Uterus (tissue), 4 donors: Measurements from ENCODE around the gene DHPS. TPM values are rescaled to one million over a fixed set of nuclear protein-coding genes. Genes with fewer than 3 reads are reported as not detected.
"Not testable (repeated sequence)": the region's sequence is repeated elsewhere in the genome, so short reads cannot be mapped to it uniquely, and the experiment has no call there.

Experiments
- DNase-seq, 2 donors: peaks; one replicate each; pipeline ENCODE4 v3.0.0-alpha.2; 2019 to 2020
- H3K27ac ChIP-seq, 2 donors: fragments of 200-600 bp; sonication (generic); 1 replicate in 1 of 2; 2 replicates in 1 of 2; pipeline ENCODE4 v1.5.1; 2016 to 2018
- H3K27me3 ChIP-seq, 2 donors: fragments of 200-600 bp; sonication (generic); one replicate each; pipeline ENCODE4 v1.5.1; 2018 to 2019; ENCODE audit warnings: control low read depth in 1 of 2
- H3K36me3 ChIP-seq, 2 donors: fragments of 200-600 bp; sonication (generic); one replicate each; pipeline ENCODE4 v1.5.1; 2019; ENCODE audit warnings: control low read depth in 1 of 2
- H3K4me1 ChIP-seq, 2 donors: fragments of 200-600 bp; sonication (generic); one replicate each; pipeline ENCODE4 v1.5.1; 2018 to 2019; ENCODE audit warnings: control low read depth in 1 of 2
- H3K4me3 ChIP-seq, 2 donors: fragments of 200-600 bp; sonication (generic); 1 replicate in 1 of 2; 2 replicates in 1 of 2; pipeline ENCODE4 v1.5.1; 2018 to 2019; ENCODE audit warnings: mild to moderate bottlenecking in 1 of 2
- H3K9me3 ChIP-seq, 2 donors: fragments of 200-600 bp; sonication (generic); one replicate each; pipeline ENCODE4 v1.5.1; 2019; ENCODE audit warnings: control low read depth in 1 of 2
- CTCF ChIP-seq, 4 experiments: fragments of 200-600 bp in 2 of 4; fragments of 450-650 bp in 2 of 4; sonication (generic) in 2 of 4; IDR thresholded peaks; one replicate each; pipeline ENCODE4 v1.5.1; 2016 to 2019; ENCODE audit warnings: antibody characterized with exemption in 4 of 4, mild to moderate bottlenecking in 2 of 4, moderate library complexity in 1 of 4
- POLR2A ChIP-seq, 2 donors: fragments of 450-650 bp; IDR thresholded peaks; one replicate each; pipeline ENCODE4 v1.6.1; 2016; ENCODE audit warnings: antibody characterized with exemption in 2 of 2, mild to moderate bottlenecking in 1 of 2, moderate library complexity in 1 of 2
- intact Hi-C: fragments of 100-400 bp; cut with DNase I; formaldehyde crosslinking; loops from one replicate; pipeline ENCODE4 v1.15.1; 2023; ENCODE audit warnings: low total_unique reads
- total RNA-seq, 4 donors: library from RNA; depleted of rRNA in 3 of 4; stranded (reverse); fragments of >200 nt in 3 of 4; gene quantifications; one replicate each; pipeline versions ENCODE4 v1.1.0 to v1.2.4, GENCODE V29; 2014 to 2023
- donor health status: DM: yes; HTN: yes; CAD: no.

Gene DHPS
- total RNA-seq, 4 donors from 2014 or later: 70.9 to 125 (median 97.1) TPM

- intact Hi-C loops: no loop called here
- H3K4me1 ChIP-seq: peaks cover 4 to 5% of the 10 kb centered on the region in 2 donors
- peak overlapping the region; percentile 71 to 86 for H3K4me3 ChIP-seq
- no peaks in the 10 kb centered on the region for H3K36me3 ChIP-seq
- no peaks in the 10 kb centered on the region for H3K27me3 ChIP-seq
- peak overlapping the region; percentile 98 for H3K27ac ChIP-seq
- TF ChIP-seq CTCF (IDR thresholded peaks at IDR 0.05): no peak
- peak in 1 of 2 donors; percentile 43 for DNase-seq
- no peaks in the 10 kb centered on the region for H3K9me3 ChIP-seq
Measured at GRCh38 chr19:12720851-12721655, 39.4 kb upstream of the DHPS start.

- TF ChIP-seq CTCF (IDR thresholded peaks at IDR 0.05) (no peak), POLR2A (IDR thresholded peaks at IDR 0.05) (no peak)
- no peaks in the 10 kb centered on the region for H3K9me3 ChIP-seq
- H3K36me3 ChIP-seq: no peaks in the 10 kb centered on the region
- peak overlapping the region in 1 of 2 donors; percentile 86 for H3K4me3 ChIP-seq
- no peaks in the 10 kb centered on the region for H3K27me3 ChIP-seq
- no peak for DNase-seq
- intact Hi-C loops: no loop called here
- peaks cover 4 to 5% of the 10 kb centered on the region in 2 donors for H3K4me1 ChIP-seq
- H3K27ac ChIP-seq: peak overlapping the region; percentile 98
Measured at GRCh38 chr19:12720296-12720695, 38.6 kb upstream of the DHPS start.

GRCh38 chr19:12715929-12716328 is 34.2 kb upstream of the DHPS start:
- Histone ChIP-seq H3K4me1 (peaks cover 4 to 5% of the 10 kb centered on the region in 2 donors), H3K4me3 (no peak overlapping the region), H3K36me3 (no peaks in the 10 kb centered on the region), H3K27me3 (no peaks in the 10 kb centered on the region), H3K27ac (no peak overlapping the region), H3K9me3 (no peaks in the 10 kb centered on the region)
- TF ChIP-seq POLR2A (IDR thresholded peaks at IDR 0.05) (no peak), CTCF (IDR thresholded peaks at IDR 0.05) (no peak)
- intact Hi-C loops: no loop called here
- DNase-seq: no peak

GRCh38 chr19:12715102-12715501 is 33.4 kb upstream of the DHPS start:
- Histone ChIP-seq H3K27me3 (no peaks in the 10 kb centered on the region), H3K9me3 (no peaks in the 10 kb centered on the region), H3K36me3 (no peaks in the 10 kb centered on the region), H3K4me1 (peaks cover 0 to 1% of the 10 kb centered on the region in 2 donors), H3K4me3 (no peak overlapping the region), H3K27ac (no peak overlapping the region)
- DNase-seq: no peak
- no peak for TF ChIP-seq POLR2A (IDR thresholded peaks at IDR 0.05)
- TF ChIP-seq CTCF (IDR thresholded peaks at IDR 0.05): no peak
- intact Hi-C loops: no loop called here

- H3K36me3 ChIP-seq, H3K4me1 ChIP-seq: not testable (repeated sequence)
Measured at GRCh38 chr19:12713304-12713703, 31.6 kb upstream of the DHPS start.

More at GRCh38 chr19:12713304-12713703, 31.6 kb upstream of the DHPS start:
- DNase-seq, H3K27ac ChIP-seq, H3K9me3 ChIP-seq, intact Hi-C loops, H3K4me3 ChIP-seq, H3K27me3 ChIP-seq: not testable (repeated sequence)
